SK-N-SH (cell line): Measurements from ENCODE around the gene MALL.
"Not testable (repeated sequence)": the region's sequence is repeated elsewhere in the genome, so short reads cannot be mapped to it uniquely, and the experiment has no call there.

Source experiments
- CHD2 ChIP-seq: fragments of 150-350 bp; IDR thresholded peaks from 2 replicates; pipeline ENCODE4 v1.6.1; 2018; ENCODE audit warnings: low read length; ENCODE audit not compliant: partially characterized antibody
- CTCF ChIP-seq: fragments of 200-600 bp; sonication (generic); IDR thresholded peaks from 2 replicates; pipeline ENCODE4 v1.6.1; 2017; ENCODE audit warnings: antibody characterized with exemption, mild to moderate bottlenecking, moderate library complexity
- EP300 ChIP-seq, 2 experiments: IDR thresholded peaks; 2 replicates each; pipeline versions ENCODE4 v1.4.0 to v1.6.1; 2012; ENCODE audit warnings: borderline replicate concordance in 1 of 2, low read depth in 1 of 2, low read length in 1 of 2
- JUND ChIP-seq: IDR thresholded peaks from 2 replicates; pipeline ENCODE4 v1.4.0; 2012
- MAX ChIP-seq: IDR thresholded peaks from 2 replicates; pipeline ENCODE4 v1.4.0; 2012; ENCODE audit warnings: low read depth
- NFIC ChIP-seq: IDR thresholded peaks from 2 replicates; pipeline ENCODE4 v1.4.0; 2012; ENCODE audit warnings: borderline replicate concordance
- POLR2AphosphoS5 ChIP-seq: IDR thresholded peaks from 2 replicates; pipeline ENCODE4 v1.6.1; 2012; ENCODE audit warnings: low read depth, low read length
- REST ChIP-seq: IDR thresholded peaks from 2 replicates; pipeline ENCODE4 v1.6.1; 2012; ENCODE audit warnings: mild to moderate bottlenecking, low read depth, low read length, moderate library complexity
- RFX5 ChIP-seq: IDR thresholded peaks from 2 replicates; pipeline ENCODE4 v1.6.1; 2012; ENCODE audit warnings: mild to moderate bottlenecking, improper control_type of control experiment, low read length

GRCh38 chr2:110078104-110078503 lies 37.5 kb downstream of the MALL start:
- not testable (repeated sequence) for TF ChIP-seq POLR2AphosphoS5; CHD2; CTCF; EP300 (IDR thresholded peaks at IDR 0.05; ENCODE audit: borderline replicate concordance in 1 of 2, low read depth in 1 of 2, low read length in 1 of 2); MAX; RFX5; NFIC; JUND; REST
